CD4-positive, alpha-beta T cell (primary cell): Measurements from ENCODE around the gene TBCC. TPM values are rescaled to one million over a fixed set of nuclear protein-coding genes. Genes with fewer than 3 reads are reported as not detected.

Experiments
- ATAC-seq: fragments of 200-7000 bp; cut with Tn5 transposase; one replicate; pipeline ENCODE4 v1.10.0; 2022; ENCODE audit warnings: mild to moderate bottlenecking; ENCODE audit not compliant: poor library complexity
- CTCF ChIA-PET: fragments of 350-600 bp; sonication (Branson Sonifier 250); formaldehyde crosslinking; loops from one replicate; lab custom pipeline; 2021; ENCODE audit warnings: antibody characterized with exemption, inconsistent platforms; lab: Charles Lee
- POLR2A ChIA-PET: fragments of 350-600 bp; sonication (Branson Sonifier 250); formaldehyde crosslinking; loops from one replicate; lab custom pipeline; 2021; ENCODE audit warnings: antibody characterized with exemption, inconsistent platforms; lab: Charles Lee
- DNase-seq, 14 experiments: peaks; one replicate each; pipeline ENCODE4 v3.0.0-alpha.2; 2013 to 2020; ENCODE audit warnings: mixed read lengths in 2 of 14
- H3K27ac ChIP-seq, 2 donors: one replicate each; pipeline versions ENCODE4 v1.5.1 to v1.7.0; 2013; ENCODE audit warnings: low read length in 2 of 2, low read depth in 1 of 2, mild to moderate bottlenecking in 1 of 2
- H3K27me3 ChIP-seq, 2 experiments: 1 replicate in 1 of 2; 2 replicates in 1 of 2; pipeline versions ENCODE4 v1.6.1 to v1.7.0; 2013; ENCODE audit warnings: low read length in 2 of 2, control low read depth in 1 of 2, mild to moderate bottlenecking in 1 of 2, moderate library complexity in 1 of 2; ENCODE audit not compliant: insufficient read depth in 2 of 2, control insufficient read depth in 1 of 2
- H3K36me3 ChIP-seq: one replicate; pipeline ENCODE4 v1.6.1; 2013; ENCODE audit warnings: low read length, control low read depth; ENCODE audit not compliant: insufficient read depth
- H3K4me1 ChIP-seq: one replicate; pipeline ENCODE4 v1.6.1; 2013; ENCODE audit warnings: low read length, control low read depth; ENCODE audit not compliant: insufficient read depth
- H3K4me3 ChIP-seq: one replicate; pipeline ENCODE4 v1.5.1; 2013; ENCODE audit warnings: mild to moderate bottlenecking, low read length, moderate library complexity
- H3K9me3 ChIP-seq, 2 experiments: 1 replicate in 1 of 2; 2 replicates in 1 of 2; pipeline versions ENCODE4 v1.6.1 to v1.7.0; 2013; ENCODE audit warnings: low read length in 2 of 2, mild to moderate bottlenecking in 2 of 2, control low read depth in 1 of 2, moderate library complexity in 1 of 2; ENCODE audit not compliant: control insufficient read depth in 1 of 2, insufficient read depth in 1 of 2
- H3K27ac Mint-ChIP-seq: one replicate; pipeline ENCODE4 v1.8.0; 2020; ENCODE audit warnings: mixed read lengths
- H3K27me3 Mint-ChIP-seq: one replicate; pipeline ENCODE4 v1.8.0; 2021; ENCODE audit warnings: mixed read lengths
- H3K36me3 Mint-ChIP-seq: one replicate; pipeline ENCODE4 v1.8.0; 2021; ENCODE audit warnings: low read depth, mixed read lengths
- H3K4me1 Mint-ChIP-seq: one replicate; pipeline ENCODE4 v1.8.0; 2021; ENCODE audit warnings: low read depth, mixed read lengths
- H3K4me3 Mint-ChIP-seq: one replicate; pipeline ENCODE4 v1.8.0; 2020; ENCODE audit warnings: mild to moderate bottlenecking, mixed read lengths
- H3K9me3 Mint-ChIP-seq: one replicate; pipeline ENCODE4 v1.8.0; 2020; ENCODE audit warnings: mixed read lengths
- intact Hi-C, 2 experiments: fragments of 100-400 bp; cut with DNase I in 1 of 2; cut with micrococcal nuclease in 1 of 2; formaldehyde crosslinking; loops; one replicate each; pipeline versions ENCODE4 v1.15.1 to v1.9.0; 2023 to 2025; cut with DNase I, micrococcal nuclease
- total RNA-seq, 174 experiments: library from RNA in 2 of 174; stranded (reverse) in 2 of 174; gene quantifications; one replicate each; pipeline ENCODE4 v1.2.3 and lab custom pipeline; 2021 to 2026
- TF ChIP-seq, protein P1 (sequence below): fragments of 200-600 bp; IDR thresholded peaks from one replicate; pipeline ENCODE4 v1.8.0; 2022; ENCODE audit warnings: antibody characterized with exemption, mild to moderate bottlenecking

The TBCC gene
- total RNA-seq, 2 experiments from 2014 or later, result 67.3 to 68.3 TPM

DNA sequence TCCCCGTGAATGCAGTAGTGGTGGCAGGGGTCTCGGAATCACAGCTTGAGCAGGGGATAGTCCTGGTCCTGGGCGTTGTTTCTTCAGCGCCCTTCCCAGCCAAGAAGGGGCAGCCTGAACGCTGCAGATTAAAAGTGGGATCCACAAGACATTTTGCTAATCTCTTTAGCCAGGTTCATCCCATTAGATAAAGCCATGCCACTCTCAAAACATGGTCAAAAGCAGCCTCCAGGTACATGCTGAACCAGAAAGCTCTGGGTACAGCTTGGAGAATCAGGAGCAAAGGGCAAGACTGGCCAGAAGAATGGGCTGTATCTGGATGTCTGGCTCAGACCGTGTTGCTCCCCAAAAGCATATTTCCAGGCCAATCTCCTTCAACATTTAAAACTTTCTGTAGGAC, 23.4 kb downstream of the TBCC start, which contains the start of gene PRPH2:
TSS of gene PRPH2 (minus strand) at position 101 of the 400 bp plus-strand sequence. CDS start 263 bp downstream, outside the sequence.
- Histone ChIP-seq H3K4me1 (peaks cover 14% of the 10 kb centered on the region), H3K27ac (no peak within 1 kb of the TSS), H3K9me3 (no peaks in the 10 kb centered on the region), H3K27me3 (no peaks in the 10 kb centered on the region), H3K36me3 (no peaks in the 10 kb centered on the region), H3K4me3 (no peak within 1 kb of the TSS)
- ATAC-seq (no peak), DNase-seq (no peak)
- no peaks in the 10 kb centered on the region for H3K27me3 Mint-ChIP-seq
- no peak within 1 kb of the TSS for H3K4me3 Mint-ChIP-seq
- TF ChIP-seq, protein P1, sequence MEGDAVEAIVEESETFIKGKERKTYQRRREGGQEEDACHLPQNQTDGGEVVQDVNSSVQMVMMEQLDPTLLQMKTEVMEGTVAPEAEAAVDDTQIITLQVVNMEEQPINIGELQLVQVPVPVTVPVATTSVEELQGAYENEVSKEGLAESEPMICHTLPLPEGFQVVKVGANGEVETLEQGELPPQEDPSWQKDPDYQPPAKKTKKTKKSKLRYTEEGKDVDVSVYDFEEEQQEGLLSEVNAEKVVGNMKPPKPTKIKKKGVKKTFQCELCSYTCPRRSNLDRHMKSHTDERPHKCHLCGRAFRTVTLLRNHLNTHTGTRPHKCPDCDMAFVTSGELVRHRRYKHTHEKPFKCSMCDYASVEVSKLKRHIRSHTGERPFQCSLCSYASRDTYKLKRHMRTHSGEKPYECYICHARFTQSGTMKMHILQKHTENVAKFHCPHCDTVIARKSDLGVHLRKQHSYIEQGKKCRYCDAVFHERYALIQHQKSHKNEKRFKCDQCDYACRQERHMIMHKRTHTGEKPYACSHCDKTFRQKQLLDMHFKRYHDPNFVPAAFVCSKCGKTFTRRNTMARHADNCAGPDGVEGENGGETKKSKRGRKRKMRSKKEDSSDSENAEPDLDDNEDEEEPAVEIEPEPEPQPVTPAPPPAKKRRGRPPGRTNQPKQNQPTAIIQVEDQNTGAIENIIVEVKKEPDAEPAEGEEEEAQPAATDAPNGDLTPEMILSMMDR, result no peak
- H3K27ac Mint-ChIP-seq, result no peak within 1 kb of the TSS
- H3K9me3 Mint-ChIP-seq, result no peaks in the 10 kb centered on the region
- intact Hi-C loops, result no loop called here
- H3K36me3 Mint-ChIP-seq, result no peaks in the 10 kb centered on the region
- peaks cover 19% of the 10 kb centered on the region for H3K4me1 Mint-ChIP-seq
- CTCF ChIA-PET, result no interaction called here
- POLR2A ChIA-PET, result no interaction called here

DNA sequence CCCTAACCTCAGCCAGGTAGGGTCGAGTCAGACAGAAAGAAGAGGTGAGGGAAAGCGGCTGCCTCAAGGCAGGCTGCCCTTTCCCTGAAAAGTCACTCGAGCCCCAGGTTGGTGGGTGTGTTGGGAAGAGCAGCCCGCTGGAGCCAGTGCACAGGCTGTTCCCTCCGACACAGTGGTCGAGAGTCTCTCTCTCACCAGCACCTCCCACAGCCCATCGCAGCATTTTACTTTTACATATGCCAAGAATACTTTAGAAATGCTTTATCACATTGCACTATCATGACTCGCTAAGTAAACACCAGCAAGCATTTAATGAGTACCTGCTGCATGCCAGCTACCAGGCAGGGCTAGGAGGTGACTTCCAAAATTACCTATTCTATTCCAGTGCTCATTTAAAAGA, 25.2 kb downstream of the TBCC start:
- no peaks in the 10 kb centered on the region for H3K27me3 Mint-ChIP-seq

DNA sequence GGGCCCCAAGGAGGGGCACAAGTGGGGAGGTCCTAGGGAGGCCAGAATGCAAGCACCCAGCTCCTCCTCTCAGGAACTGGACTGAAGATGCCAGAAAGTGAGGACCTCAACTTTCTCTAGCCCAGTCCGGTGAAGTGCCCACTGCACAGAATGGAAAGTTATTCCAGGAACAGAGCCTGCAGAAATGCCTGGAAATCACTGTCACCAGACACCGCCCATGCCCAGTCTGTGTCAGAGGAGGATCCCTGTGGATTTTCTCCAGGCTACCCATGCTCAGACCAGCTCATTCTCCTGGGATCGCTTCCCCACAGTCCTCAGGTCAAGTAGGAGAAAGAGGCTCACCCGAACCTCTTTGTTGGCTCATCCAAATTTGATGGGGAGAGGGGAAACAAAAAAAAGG, 30.0 kb downstream of the TBCC start:
- no peak for ATAC-seq
- CTCF ChIA-PET, result interaction anchor here (0.8 kb wide), 1 partner anchor 10 kb away, joined by 3 read pairs; no protein-coding TSS in a partner anchor

More for the DNA sequence above, 25.2 kb downstream of the TBCC start:
- Mint-ChIP-seq H3K36me3 (no peaks in the 10 kb centered on the region), H3K27ac (no peak overlapping the region), H3K9me3 (no peaks in the 10 kb centered on the region), H3K4me1 (peaks cover under 1% of the 10 kb centered on the region), H3K4me3 (no peak overlapping the region)
- POLR2A ChIA-PET, result interaction anchor here (0.7 kb wide), 1 partner anchor 27 kb away, joined by 3 read pairs; no protein-coding TSS in a partner anchor
- Histone ChIP-seq H3K27me3 (no peaks in the 10 kb centered on the region), H3K27ac (no peak overlapping the region), H3K4me1 (peaks cover 2% of the 10 kb centered on the region), H3K4me3 (no peak overlapping the region), H3K9me3 (no peaks in the 10 kb centered on the region), H3K36me3 (no peaks in the 10 kb centered on the region)
- intact Hi-C loops, result no loop called here
- DNase-seq (no peak), ATAC-seq (no peak)
- TF ChIP-seq, protein P1, result no peak
- CTCF ChIA-PET, result no interaction called here

More for the DNA sequence above, 30.0 kb downstream of the TBCC start:
- Mint-ChIP-seq H3K4me3 (no peak overlapping the region), H3K4me1 (no peaks in the 10 kb centered on the region), H3K27me3 (no peaks in the 10 kb centered on the region), H3K9me3 (no peaks in the 10 kb centered on the region), H3K36me3 (no peaks in the 10 kb centered on the region), H3K27ac (no peak overlapping the region)
- Histone ChIP-seq H3K27ac (no peak overlapping the region), H3K27me3 (no peaks in the 10 kb centered on the region), H3K4me1 (no peaks in the 10 kb centered on the region), H3K9me3 (peaks cover 0 to 9% of the 10 kb centered on the region in 2 experiments), H3K4me3 (no peak overlapping the region), H3K36me3 (no peaks in the 10 kb centered on the region)
- DNase-seq, result no peak
- TF ChIP-seq, protein P1, result no peak
- POLR2A ChIA-PET, result no interaction called here
- intact Hi-C loops, result no loop called here
